Fibroblast of pulmonary artery (primary cell): Measurements from ENCODE around the gene NEXN.

Experiments used
- DNase-seq: peaks from one replicate; pipeline ENCODE4 v3.0.0-alpha.2; 2010; ENCODE audit warnings: low read depth
- H3K4me3 ChIP-seq: replicated peaks from 2 replicates; pipeline ENCODE4 v1.5.1; 2011; ENCODE audit warnings: low read depth, mild to moderate bottlenecking, control low read depth, low read length, moderate library complexity
- TF ChIP-seq, protein P1 (sequence below): IDR thresholded peaks from 2 replicates; pipeline ENCODE4 v1.5.1; 2011; ENCODE audit warnings: mild to moderate bottlenecking, control low read depth, low read length, inconsistent platforms; ENCODE audit errors: missing control alignments

Gene NEXN

DNA sequence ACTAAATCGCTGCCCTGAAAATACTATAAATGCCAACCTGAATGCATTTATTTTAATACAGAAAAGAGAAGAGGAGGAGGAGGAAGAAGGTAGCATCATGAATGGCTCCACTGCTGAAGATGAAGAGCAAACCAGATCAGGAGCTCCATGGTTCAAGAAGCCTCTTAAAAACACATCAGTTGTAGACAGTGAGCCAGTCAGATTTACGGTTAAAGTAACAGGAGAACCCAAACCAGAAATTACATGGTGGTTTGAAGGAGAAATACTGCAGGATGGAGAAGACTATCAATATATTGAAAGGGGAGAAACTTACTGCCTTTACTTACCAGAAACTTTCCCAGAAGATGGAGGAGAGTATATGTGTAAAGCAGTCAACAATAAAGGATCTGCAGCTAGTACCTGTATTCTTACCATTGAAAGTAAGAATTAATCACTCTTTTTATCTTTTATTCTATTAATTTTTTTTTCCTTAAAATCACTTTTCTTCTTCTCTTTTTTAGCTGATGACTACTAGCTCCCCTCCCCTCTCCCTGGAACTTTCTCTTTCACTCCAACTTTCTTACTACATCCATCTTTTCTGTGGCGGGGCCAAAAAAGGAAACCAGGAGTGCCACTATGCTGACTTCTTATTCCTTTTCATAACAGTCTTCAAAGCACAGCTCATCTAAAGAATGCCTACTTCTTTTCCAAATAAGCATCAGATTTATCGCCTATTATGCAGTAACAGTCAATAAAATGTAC is 54.1 kb downstream of the NEXN start:
- TF ChIP-seq, protein P1, sequence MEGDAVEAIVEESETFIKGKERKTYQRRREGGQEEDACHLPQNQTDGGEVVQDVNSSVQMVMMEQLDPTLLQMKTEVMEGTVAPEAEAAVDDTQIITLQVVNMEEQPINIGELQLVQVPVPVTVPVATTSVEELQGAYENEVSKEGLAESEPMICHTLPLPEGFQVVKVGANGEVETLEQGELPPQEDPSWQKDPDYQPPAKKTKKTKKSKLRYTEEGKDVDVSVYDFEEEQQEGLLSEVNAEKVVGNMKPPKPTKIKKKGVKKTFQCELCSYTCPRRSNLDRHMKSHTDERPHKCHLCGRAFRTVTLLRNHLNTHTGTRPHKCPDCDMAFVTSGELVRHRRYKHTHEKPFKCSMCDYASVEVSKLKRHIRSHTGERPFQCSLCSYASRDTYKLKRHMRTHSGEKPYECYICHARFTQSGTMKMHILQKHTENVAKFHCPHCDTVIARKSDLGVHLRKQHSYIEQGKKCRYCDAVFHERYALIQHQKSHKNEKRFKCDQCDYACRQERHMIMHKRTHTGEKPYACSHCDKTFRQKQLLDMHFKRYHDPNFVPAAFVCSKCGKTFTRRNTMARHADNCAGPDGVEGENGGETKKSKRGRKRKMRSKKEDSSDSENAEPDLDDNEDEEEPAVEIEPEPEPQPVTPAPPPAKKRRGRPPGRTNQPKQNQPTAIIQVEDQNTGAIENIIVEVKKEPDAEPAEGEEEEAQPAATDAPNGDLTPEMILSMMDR, result no peak
- no peak for DNase-seq
- H3K4me3 ChIP-seq, result no peak overlapping the region

- H3K4me3 ChIP-seq, result no peak overlapping the region
- TF ChIP-seq, protein P1, result no peak
These were observed 56.9 kb downstream of the NEXN start for GRCh38 chr1:77945345-77945744.

DNA sequence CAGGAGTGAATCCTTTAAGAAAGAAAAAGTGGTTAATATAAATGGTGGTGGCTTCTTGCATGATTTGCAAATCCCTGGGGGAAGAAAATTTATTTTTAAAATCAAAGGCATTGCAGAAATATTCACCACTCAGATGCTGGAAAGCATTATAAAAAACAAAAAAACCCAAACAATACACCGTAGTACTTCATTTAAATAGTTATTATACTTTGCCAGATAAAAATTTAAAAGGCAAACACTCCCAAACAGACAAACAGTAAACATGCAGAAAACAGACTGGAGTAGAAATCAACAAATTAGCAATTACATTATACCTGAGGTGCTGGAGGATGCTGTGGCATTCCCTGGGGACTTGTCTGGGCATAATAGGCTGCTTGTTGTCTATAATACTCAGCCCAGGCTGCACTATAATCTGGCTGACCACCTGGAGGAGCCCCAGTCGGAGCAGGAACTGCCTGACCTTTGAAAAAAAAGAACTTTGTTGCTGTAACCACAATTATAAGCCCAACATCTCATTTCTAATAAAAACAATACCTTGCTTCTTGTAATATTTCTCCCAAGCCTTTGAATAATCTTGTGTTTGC is 60.5 kb downstream of the NEXN start:
- peak; percentile 56 for DNase-seq

More at GRCh38 chr1:77945345-77945744, 56.9 kb downstream of the NEXN start:
- DNase-seq, result no peak

GRCh38 chr1:77950873-77951272 is 62.4 kb downstream of the NEXN start:
- no peak for DNase-seq
- TF ChIP-seq, protein P1, result no peak
- no peak overlapping the region for H3K4me3 ChIP-seq

More for the DNA sequence above, 60.5 kb downstream of the NEXN start:
- TF ChIP-seq, protein P1, result peak; percentile 38
- H3K4me3 ChIP-seq, result no peak overlapping the region

- DNase-seq, result no peak
- TF ChIP-seq, protein P1, result no peak
- no peak overlapping the region for H3K4me3 ChIP-seq
These were observed 62.9 kb downstream of the NEXN start for GRCh38 chr1:77951328-77951727.

DNA sequence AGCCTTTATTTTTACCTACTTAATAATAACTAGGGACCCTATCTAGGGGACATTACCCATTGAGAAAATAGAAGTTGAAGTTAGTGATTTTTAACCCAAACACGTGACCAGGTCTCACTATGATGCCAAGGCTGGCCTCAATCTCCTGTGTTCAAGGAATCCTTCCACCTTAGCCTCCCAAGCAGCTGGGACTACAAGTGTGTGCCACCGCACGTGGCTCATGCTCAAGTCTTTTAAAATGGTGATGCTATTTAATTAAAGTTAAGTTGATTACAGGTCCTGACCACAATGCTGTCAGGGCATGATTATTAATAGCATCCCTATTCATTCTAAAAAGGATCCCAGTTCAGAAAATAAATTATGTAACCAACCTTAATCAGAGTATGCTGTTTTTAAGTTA is 65.5 kb downstream of the NEXN start:
- TF ChIP-seq, protein P1, result no peak
- H3K4me3 ChIP-seq, result no peak overlapping the region
- no peak for DNase-seq
